Chondrocyte (in vitro differentiated cells): ENCODE data around the gene TNIK. TPM values are rescaled to one million over a fixed set of nuclear protein-coding genes. Genes with fewer than 3 reads are reported as not detected.
A peak's percentile ranks its signal among the peaks of the same experiment; 100 is the strongest.

ENCODE experiments used
- DNase-seq: peaks from one replicate; pipeline ENCODE4 v3.0.0; 2021; ENCODE audit warnings: mixed read lengths, low spot score
- H3K27ac Mint-ChIP-seq: one replicate; pipeline ENCODE4 v1.8.0; 2021; ENCODE audit warnings: mild to moderate bottlenecking, moderate library complexity, mixed read lengths; ENCODE audit not compliant: unreplicated experiment
- H3K27me3 Mint-ChIP-seq: 2 replicates; pipeline ENCODE4 v1.8.0; 2021; ENCODE audit warnings: low read depth, mixed read lengths
- H3K36me3 Mint-ChIP-seq: 2 replicates; pipeline ENCODE4 v1.8.0; 2021; ENCODE audit warnings: low read depth, mixed read lengths
- H3K4me1 Mint-ChIP-seq: 2 replicates; pipeline ENCODE4 v1.8.0; 2021; ENCODE audit warnings: low read depth, mild to moderate bottlenecking, mixed read lengths
- H3K4me3 Mint-ChIP-seq: one replicate; pipeline ENCODE4 v1.8.0; 2021; ENCODE audit warnings: mild to moderate bottlenecking, moderate library complexity, mixed read lengths; ENCODE audit not compliant: unreplicated experiment
- H3K9me3 Mint-ChIP-seq: 2 replicates; pipeline ENCODE4 v1.8.0; 2021; ENCODE audit warnings: low read depth, mixed read lengths
- CTCF ChIP-seq: fragments of 200-600 bp; sonication (generic); IDR thresholded peaks from 2 replicates; pipeline ENCODE4 v1.5.0; 2021; ENCODE audit warnings: antibody characterized with exemption, mild to moderate bottlenecking, moderate library complexity
- long read RNA-seq: library from polyadenylated mRNA; stranded (forward); transcript quantifications from one replicate; pipeline ENCODE4 v2.0.0, GENCODE V29; 2021
- total RNA-seq: library from RNA; stranded (reverse); gene quantifications from 3 replicates; pipeline ENCODE4 v1.2.1, GENCODE V29; 2021

Gene TNIK
- 16.9 to 18.7 TPM (median 17.5 TPM) in 3 replicates for total RNA-seq
- long read RNA-seq, partial matches to known transcripts: 7 of 7 reads
- long read RNA-seq, other reads (novel, unspliced or antisense): 0 of 7 reads

GRCh38 chr3:171459942-171460724 lies at the start of gene TNIK:
Gene TNIK (minus strand): TSS chr3:171460405. CDS start chr3:171460063, 342 bp downstream.
- peak within 1 kb of the TSS; percentile 96 for H3K4me3 Mint-ChIP-seq
- peaks cover 38% of the 10 kb centered on the region for H3K4me1 Mint-ChIP-seq
- H3K27ac Mint-ChIP-seq: peak within 1 kb of the TSS; percentile 90
- H3K27me3 Mint-ChIP-seq: no peaks in the 10 kb centered on the region
- H3K9me3 Mint-ChIP-seq: no peaks in the 10 kb centered on the region
- peak; percentile 92 for DNase-seq
- H3K36me3 Mint-ChIP-seq: no peaks in the 10 kb centered on the region
- TF ChIP-seq CTCF: peak; percentile 72

- no peaks in the 10 kb centered on the region for H3K4me1 Mint-ChIP-seq
- DNase-seq: no peak
- H3K27ac Mint-ChIP-seq: no peak overlapping the region
- no peaks in the 10 kb centered on the region for H3K36me3 Mint-ChIP-seq
- H3K4me3 Mint-ChIP-seq: no peak overlapping the region
- H3K27me3 Mint-ChIP-seq: no peaks in the 10 kb centered on the region
- H3K9me3 Mint-ChIP-seq: peaks cover 7% of the 10 kb centered on the region
- TF ChIP-seq CTCF: no peak
Measured at GRCh38 chr3:171508676-171509075, 48.5 kb upstream of the TNIK start.

- TF ChIP-seq CTCF: no peak
- DNase-seq: no peak
- Mint-ChIP-seq H3K27ac (no peak overlapping the region), H3K4me3 (no peak overlapping the region), H3K9me3 (peaks cover 7% of the 10 kb centered on the region), H3K36me3 (no peaks in the 10 kb centered on the region), H3K4me1 (no peaks in the 10 kb centered on the region), H3K27me3 (no peaks in the 10 kb centered on the region)
Measured at GRCh38 chr3:171508206-171508605, 48.0 kb upstream of the TNIK start.

GRCh38 chr3:171506743-171507319 lies 46.6 kb upstream of the TNIK start:
- no peak for TF ChIP-seq CTCF
- Mint-ChIP-seq H3K27ac (no peak overlapping the region), H3K4me1 (no peaks in the 10 kb centered on the region), H3K36me3 (no peaks in the 10 kb centered on the region), H3K4me3 (no peak overlapping the region), H3K27me3 (no peaks in the 10 kb centered on the region), H3K9me3 (peaks cover 7% of the 10 kb centered on the region)
- DNase-seq: no peak

- H3K36me3 Mint-ChIP-seq: no peaks in the 10 kb centered on the region
- H3K27ac Mint-ChIP-seq: no peak overlapping the region
- DNase-seq: no peak
- H3K4me1 Mint-ChIP-seq: no peaks in the 10 kb centered on the region
- H3K4me3 Mint-ChIP-seq: no peak overlapping the region
- H3K9me3 Mint-ChIP-seq: peaks cover 7% of the 10 kb centered on the region
- no peaks in the 10 kb centered on the region for H3K27me3 Mint-ChIP-seq
- no peak for TF ChIP-seq CTCF
Measured at GRCh38 chr3:171505822-171506333, 45.7 kb upstream of the TNIK start.
